Measurements from ENCODE around the gene GNPTG. TPM values are rescaled to one million over a fixed set of nuclear protein-coding genes. Genes with fewer than 3 reads are reported as not detected.

Gene GNPTG
- total RNA-seq, 1 experiment from 2014 or later: 29.4 TPM

DNA sequence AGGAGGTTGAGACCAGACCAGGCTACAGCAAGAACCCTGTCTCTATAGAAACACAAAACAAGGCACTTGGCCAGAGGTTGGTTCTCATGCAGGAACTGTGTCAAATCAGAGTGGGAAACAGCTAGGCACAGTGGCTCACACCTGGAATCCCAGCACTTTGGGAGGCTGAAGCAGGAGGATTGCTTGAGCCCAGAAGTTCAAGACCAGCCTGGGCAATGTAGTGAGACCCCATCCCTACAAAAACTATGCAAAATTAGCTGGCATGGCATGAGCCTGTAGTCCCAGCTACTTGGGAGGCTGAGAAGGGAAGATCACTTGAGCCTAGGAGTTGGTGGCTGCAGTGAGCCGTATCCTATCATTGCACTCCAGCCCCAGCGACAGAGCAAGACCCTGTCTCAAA is 61.1 kb downstream of the GNPTG start:
- H4K5ac ChIP-seq (ENCODE audit: insufficient read length, low read depth, low read length): no peak overlapping the region
- H4K8ac ChIP-seq (replicated peaks; ENCODE audit: insufficient read length, low read depth, low read length): no peak overlapping the region
- H3K9ac ChIP-seq (ENCODE audit: extremely low read depth, insufficient read length, low read length): no peak overlapping the region
- no peaks in the 10 kb centered on the region for H3K27me3 Mint-ChIP-seq (ENCODE audit: low read depth)
- H2BK15ac ChIP-seq (ENCODE audit: low read depth, low read length): no peak overlapping the region
- no peak overlapping the region for H3K18ac ChIP-seq (ENCODE audit: insufficient read length, low read depth, low read length)
- H3K23ac ChIP-seq (ENCODE audit: insufficient read length, low read depth, low read length): no peak overlapping the region
- no peak overlapping the region for H3K27ac Mint-ChIP-seq
- H3K4me1 Mint-ChIP-seq: peaks cover 3% of the 10 kb centered on the region in 2 experiments; a peak in 2 of 4 replicates
- H3T11ph ChIP-seq (ENCODE audit: low read length): no peak overlapping the region
- H4K91ac ChIP-seq (ENCODE audit: insufficient read length, low read depth, low read length): no peak overlapping the region
- H3K4me2 ChIP-seq (ENCODE audit: insufficient read depth, insufficient read length, low read length): no peak overlapping the region
- H3K36me3 Mint-ChIP-seq (ENCODE audit: insufficient read depth in 1 of 3, low read depth in 3 of 3): peaks cover 0 to 8% (median 4%) of the 10 kb centered on the region in 3 experiments; a peak in 3 of 7 replicates
- TF ChIP-seq, protein P1, sequence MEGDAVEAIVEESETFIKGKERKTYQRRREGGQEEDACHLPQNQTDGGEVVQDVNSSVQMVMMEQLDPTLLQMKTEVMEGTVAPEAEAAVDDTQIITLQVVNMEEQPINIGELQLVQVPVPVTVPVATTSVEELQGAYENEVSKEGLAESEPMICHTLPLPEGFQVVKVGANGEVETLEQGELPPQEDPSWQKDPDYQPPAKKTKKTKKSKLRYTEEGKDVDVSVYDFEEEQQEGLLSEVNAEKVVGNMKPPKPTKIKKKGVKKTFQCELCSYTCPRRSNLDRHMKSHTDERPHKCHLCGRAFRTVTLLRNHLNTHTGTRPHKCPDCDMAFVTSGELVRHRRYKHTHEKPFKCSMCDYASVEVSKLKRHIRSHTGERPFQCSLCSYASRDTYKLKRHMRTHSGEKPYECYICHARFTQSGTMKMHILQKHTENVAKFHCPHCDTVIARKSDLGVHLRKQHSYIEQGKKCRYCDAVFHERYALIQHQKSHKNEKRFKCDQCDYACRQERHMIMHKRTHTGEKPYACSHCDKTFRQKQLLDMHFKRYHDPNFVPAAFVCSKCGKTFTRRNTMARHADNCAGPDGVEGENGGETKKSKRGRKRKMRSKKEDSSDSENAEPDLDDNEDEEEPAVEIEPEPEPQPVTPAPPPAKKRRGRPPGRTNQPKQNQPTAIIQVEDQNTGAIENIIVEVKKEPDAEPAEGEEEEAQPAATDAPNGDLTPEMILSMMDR (conservative IDR thresholded peaks at IDR 0.05): no peak
- no peak overlapping the region; a peak in 1 of 5 replicates for H3K4me3 Mint-ChIP-seq
- no peaks in the 10 kb centered on the region for H3K9me3 Mint-ChIP-seq
- no peak overlapping the region for H2BK12ac ChIP-seq (ENCODE audit: insufficient read length, low read depth, low read length)
- H2BK120ac ChIP-seq (ENCODE audit: low read depth, low read length, poor library complexity, severe bottlenecking): no peak overlapping the region
- no peaks in the 10 kb centered on the region for H3K4me1 ChIP-seq (ENCODE audit: insufficient read depth, low read length)
- H3K27ac ChIP-seq (ENCODE audit: insufficient read length, low read depth, low read length): no peak overlapping the region
- H2BK20ac ChIP-seq (ENCODE audit: low read depth, low read length, poor library complexity, severe bottlenecking): no peak overlapping the region
- no peaks in the 10 kb centered on the region for H3K9me3 ChIP-seq (ENCODE audit: control insufficient read depth, low read depth, low read length)
- H3K23me2 ChIP-seq (ENCODE audit: insufficient read length, low read depth, low read length, poor library complexity, severe bottlenecking): peaks cover 2% of the 10 kb centered on the region
- no peak for DNase-seq
- H2BK5ac ChIP-seq (ENCODE audit: insufficient read length, low read length): no peak overlapping the region
- no peaks in the 10 kb centered on the region for H4K20me1 ChIP-seq (ENCODE audit: control insufficient read depth, insufficient read depth, insufficient read length)
- H3K79me1 ChIP-seq (ENCODE audit: insufficient read depth, low read depth, low read length, poor library complexity, severe bottlenecking): no peaks in the 10 kb centered on the region
- no peak overlapping the region for H2AFZ ChIP-seq (ENCODE audit: low read length)
- no peak overlapping the region for H3K56ac ChIP-seq (ENCODE audit: insufficient read length, low read depth, low read length)
- H3K14ac ChIP-seq (ENCODE audit: insufficient read depth, low read length): no peak overlapping the region
- no peaks in the 10 kb centered on the region for H3K27me3 ChIP-seq (ENCODE audit: insufficient read depth, low read length)
- no peak overlapping the region for H2AK5ac ChIP-seq (ENCODE audit: insufficient read length, low read length)
- H3K79me2 ChIP-seq (ENCODE audit: insufficient read depth, low read length): 0 out of 2 replicates have a peak, but pooled peaks cover 2% of the 10 kb centered on the region
- no peak overlapping the region for H3K4ac ChIP-seq (ENCODE audit: low read depth, low read length)
- no CpG with 5 or more reads among the region's 2 CpGs for WGBS (ENCODE audit: extremely low coverage, insufficient read length, low lambda C conversion rate)

Other genes with a start within 250 kb of the GNPTG start
- 41.9 and 43.3 TPM in 2 replicates for gene CACNA1H, start 198.8 kb upstream of the GNPTG start, total RNA-seq (2021)
- gene TPSG1, start 126.7 kb upstream of the GNPTG start, total RNA-seq (2021): not detected in 2 replicates
- not detected in 2 replicates for gene TPSB2, start 121.7 kb upstream of the GNPTG start, total RNA-seq (2021)
- not detected in 2 replicates for gene TPSAB1, start 111.2 kb upstream of the GNPTG start, total RNA-seq (2021)
- gene TPSD1, start 95.9 kb upstream of the GNPTG start, total RNA-seq (2021): not detected in 2 replicates
- 286 and 290 TPM in 2 replicates for gene UBE2I, start 42.3 kb upstream of the GNPTG start, total RNA-seq (2021)
- 5.9 and 6.8 TPM in 2 replicates for gene BAIAP3, start 18.3 kb upstream of the GNPTG start, total RNA-seq (2021)
- 58.8 and 65.0 TPM in 2 replicates for gene TSR3, start 53 bp upstream of the GNPTG start, total RNA-seq (2021)
- gene UNKL, start 62.8 kb downstream of the GNPTG start, total RNA-seq (2021): 32.0 and 33.3 TPM in 2 replicates
- gene UQCC4, start 68.8 kb downstream of the GNPTG start, total RNA-seq (2021): 11.4 and 12.3 TPM in 2 replicates
- gene PERCC1, start 79.1 kb downstream of the GNPTG start, total RNA-seq (2021): not detected in 2 replicates
- 1.3 and 2.0 TPM in 2 replicates for gene CCDC154, start 92.6 kb downstream of the GNPTG start, total RNA-seq (2021)
- 70.0 and 75.3 TPM in 2 replicates for gene CLCN7, start 123.1 kb downstream of the GNPTG start, total RNA-seq (2021)
- gene PTX4, start 137.0 kb downstream of the GNPTG start, total RNA-seq (2021): 0.20 TPM in 1 of 2 replicates, not detected in the other
- gene TELO2, start 141.4 kb downstream of the GNPTG start, total RNA-seq (2021): 93.4 and 98.9 TPM in 2 replicates
- not detected in 2 replicates for gene TMEM204, start 181.7 kb downstream of the GNPTG start, total RNA-seq (2021)